Left ventricle myocardium inferior (tissue), 1 donor: ENCODE results near the gene CDHR2. TPM values are rescaled to one million over a fixed set of nuclear protein-coding genes. Genes with fewer than 3 reads are reported as not detected.

ENCODE experiments used
- DNase-seq: peaks from one replicate; pipeline ENCODE4 v3.0.0-alpha.2; 2020
- H3K27ac ChIP-seq: fragments of 200-600 bp; replicated peaks from 2 replicates; pipeline ENCODE4 v1.8.0; 2021
- H3K27me3 ChIP-seq: fragments of 200-600 bp; 2 replicates; pipeline ENCODE4 v1.8.0; 2021; ENCODE audit warnings: low read depth
- H3K36me3 ChIP-seq: fragments of 200-600 bp; 2 replicates; pipeline ENCODE4 v1.8.0; 2021
- H3K4me1 ChIP-seq: fragments of 200-600 bp; 2 replicates; pipeline ENCODE4 v1.8.0; 2021
- H3K4me3 ChIP-seq: fragments of 200-600 bp; 2 replicates; pipeline ENCODE4 v1.8.0; 2021; ENCODE audit warnings: mild to moderate bottlenecking, moderate library complexity
- H3K9me3 ChIP-seq: fragments of 200-600 bp; replicated peaks from 2 replicates; pipeline ENCODE4 v1.8.0; 2021
- CTCF ChIP-seq: fragments of 200-600 bp; IDR thresholded peaks from 2 replicates; pipeline ENCODE4 v1.8.0; 2021; ENCODE audit warnings: antibody characterized with exemption, mild to moderate bottlenecking, borderline replicate concordance
- intact Hi-C: fragments of 100-400 bp; cut with micrococcal nuclease; formaldehyde crosslinking; loops from one replicate; pipeline ENCODE4 v1.11.0; 2022
- total RNA-seq: library from RNA; stranded (reverse); fragmentation: NEBNext Ultra II Directional; extraction: Animal tissue kit (Norgen Biotek cat#: 25700); gene quantifications from one replicate; pipeline ENCODE4 v1.2.1, GENCODE V29; 2021
- donor health status: DM: no; HTN: yes; CAD: no; lungs with severe emphysema.

The CDHR2 gene
- total RNA-seq, 1 donor from 2014 or later = 0.33 TPM

GRCh38 chr5:176614805-176615478 lies 65.8 kb downstream of the CDHR2 start:
- no peaks in the 10 kb centered on the region for H3K9me3 ChIP-seq
- intact Hi-C loops = no loop called here
- peaks cover 23% of the 10 kb centered on the region for H3K4me1 ChIP-seq
- TF ChIP-seq CTCF = no peak
- H3K36me3 ChIP-seq = no peaks in the 10 kb centered on the region
- H3K4me3 ChIP-seq = no peak overlapping the region
- peaks cover 90% of the 10 kb centered on the region for H3K27me3 ChIP-seq
- no peak overlapping the region for H3K27ac ChIP-seq
- DNase-seq = no peak

- no peak overlapping the region for H3K27ac ChIP-seq
- H3K9me3 ChIP-seq = no peaks in the 10 kb centered on the region
- no peak for DNase-seq
- H3K36me3 ChIP-seq = no peaks in the 10 kb centered on the region
- peaks cover 28% of the 10 kb centered on the region for H3K4me1 ChIP-seq
- H3K4me3 ChIP-seq = no peak overlapping the region
- peaks cover 97% of the 10 kb centered on the region for H3K27me3 ChIP-seq
- intact Hi-C loops = no loop called here
- no peak for TF ChIP-seq CTCF
These were observed 67.4 kb downstream of the CDHR2 start for GRCh38 chr5:176616511-176616910.

- intact Hi-C loops = no loop called here
- H3K27me3 ChIP-seq = peaks cover 95% of the 10 kb centered on the region
These were observed 69.6 kb downstream of the CDHR2 start for GRCh38 chr5:176618783-176619182.

GRCh38 chr5:176619203-176619568 lies 70.0 kb downstream of the CDHR2 start:
- H3K27ac ChIP-seq = no peak overlapping the region
- intact Hi-C loops = no loop called here
- peaks cover 32% of the 10 kb centered on the region for H3K4me1 ChIP-seq
- peak; percentile 40 for DNase-seq
- peak; percentile 25 for TF ChIP-seq CTCF
- peak overlapping the region; percentile 14 for H3K4me3 ChIP-seq
- H3K9me3 ChIP-seq = no peaks in the 10 kb centered on the region
- no peaks in the 10 kb centered on the region for H3K36me3 ChIP-seq
- H3K27me3 ChIP-seq = peaks cover 97% of the 10 kb centered on the region

More at GRCh38 chr5:176618783-176619182, 69.6 kb downstream of the CDHR2 start:
- no peak for DNase-seq
- no peak for TF ChIP-seq CTCF
- Histone ChIP-seq H3K4me1 (peaks cover 32% of the 10 kb centered on the region), H3K27ac (no peak overlapping the region), H3K36me3 (no peaks in the 10 kb centered on the region), H3K4me3 (peak overlapping the region; percentile 14), H3K9me3 (no peaks in the 10 kb centered on the region)

- intact Hi-C loops = no loop called here
- Histone ChIP-seq H3K4me3 (peak overlapping the region; percentile 14), H3K27me3 (peaks cover 98% of the 10 kb centered on the region), H3K27ac (no peak overlapping the region), H3K4me1 (peaks cover 32% of the 10 kb centered on the region), H3K36me3 (no peaks in the 10 kb centered on the region), H3K9me3 (no peaks in the 10 kb centered on the region)
- no peak for DNase-seq
- no peak for TF ChIP-seq CTCF
These were observed 70.6 kb downstream of the CDHR2 start for GRCh38 chr5:176619569-176620332.
